Right kidney (tissue), 9 donors: ENCODE data around the gene GSKIP.
"Not testable (repeated sequence)": the region's sequence is repeated elsewhere in the genome, so short reads cannot be mapped to it uniquely, and the experiment has no call there.

Experiments used
- DNase-seq: peaks from one replicate; pipeline ENCODE4 v3.0.0-alpha.2; 2016
- long read RNA-seq, 8 donors: transcript quantifications; one replicate each; lab custom pipeline, GENCODE V29; 2026

The GSKIP gene
- long read RNA-seq, donor 1, transcript GSKIP-205 (4 exons, 2,218 nt): major isoform, 22 of 32 reads
- long read RNA-seq, donor 1, partial matches to known transcripts: 9 of 32 reads
- long read RNA-seq, donor 1, other reads (novel, unspliced or antisense): 0 of 32 reads
- long read RNA-seq, donor 2, transcript GSKIP-205 (4 exons, 2,218 nt): major isoform, 5 of 5 reads
- long read RNA-seq, donor 2, partial matches to known transcripts: 0 of 5 reads
- long read RNA-seq, donor 2, other reads (novel, unspliced or antisense): 0 of 5 reads
- long read RNA-seq, donor 3, partial matches to known transcripts: 0 of 2 reads
- long read RNA-seq, donor 3, other reads (novel, unspliced or antisense): 0 of 2 reads
- long read RNA-seq, donor 4, transcript GSKIP-203 (4 exons, 760 nt): major isoform, 6 of 9 reads
- long read RNA-seq, donor 4, partial matches to known transcripts: 0 of 9 reads
- long read RNA-seq, donor 4, other reads (novel, unspliced or antisense): 0 of 9 reads
- long read RNA-seq, donor 5, transcript GSKIP-205 (4 exons, 2,218 nt): major isoform, 16 of 16 reads
- long read RNA-seq, donor 5, partial matches to known transcripts: 0 of 16 reads
- long read RNA-seq, donor 5, other reads (novel, unspliced or antisense): 0 of 16 reads
- long read RNA-seq, donor 6, transcript GSKIP-205 (4 exons, 2,218 nt): major isoform, 8 of 8 reads
- long read RNA-seq, donor 6, partial matches to known transcripts: 0 of 8 reads
- long read RNA-seq, donor 6, other reads (novel, unspliced or antisense): 0 of 8 reads
- long read RNA-seq, donor 7: 0 reads
- long read RNA-seq, donor 8, transcript GSKIP-203 (4 exons, 760 nt): major isoform, 7 of 11 reads
- long read RNA-seq, donor 8, partial matches to known transcripts: 0 of 11 reads
- long read RNA-seq, donor 8, other reads (novel, unspliced or antisense): 0 of 11 reads

- peak; percentile 93 for DNase-seq
Measured at GRCh38 chr14:96362965-96363750, at the start of gene GSKIP, which contains the start of gene ATG2B. TSS of gene GSKIP (plus strand) at chr14:96363526. CDS start at chr14:96382248, 18,722 bp downstream. TSS of gene ATG2B (minus strand) at chr14:96363341. CDS start at chr14:96362976, 365 bp downstream.

- no peak for DNase-seq
Measured at GRCh38 chr14:96316087-96316486, 47.2 kb upstream of the GSKIP start.

- no peak for DNase-seq
Measured at GRCh38 chr14:96318836-96319235, 44.5 kb upstream of the GSKIP start.

- no peak for DNase-seq
Measured at GRCh38 chr14:96320605-96321004, 42.7 kb upstream of the GSKIP start.

- DNase-seq: no peak
Measured at GRCh38 chr14:96324219-96324618, 39.1 kb upstream of the GSKIP start.

GRCh38 chr14:96338551-96338950 is 24.8 kb upstream of the GSKIP start:
- DNase-seq: no peak

- DNase-seq: no peak
Measured at GRCh38 chr14:96341323-96341722, 22.0 kb upstream of the GSKIP start.

- no peak for DNase-seq
Measured at GRCh38 chr14:96345669-96346068, 17.7 kb upstream of the GSKIP start.

- DNase-seq: not testable (repeated sequence)
Measured at GRCh38 chr14:96347957-96348356, 15.4 kb upstream of the GSKIP start.

- no peak for DNase-seq
Measured at GRCh38 chr14:96349286-96350075, 13.8 kb upstream of the GSKIP start.

GRCh38 chr14:96351986-96352385 is 11.3 kb upstream of the GSKIP start:
- no peak for DNase-seq

GRCh38 chr14:96352708-96353107 is 10.6 kb upstream of the GSKIP start:
- DNase-seq: no peak

- DNase-seq: no peak
Measured at GRCh38 chr14:96354246-96354645, 9.1 kb upstream of the GSKIP start.

GRCh38 chr14:96357216-96357615 is 6.1 kb upstream of the GSKIP start:
- no peak for DNase-seq

GRCh38 chr14:96359959-96360358 is 3.4 kb upstream of the GSKIP start:
- no peak for DNase-seq

- no peak for DNase-seq
Measured at GRCh38 chr14:96362071-96362964, 1.0 kb upstream of the GSKIP start.

GRCh38 chr14:96363751-96364336 is 518 bp downstream of the GSKIP start:
- peak; percentile 90 for DNase-seq

- DNase-seq: no peak
Measured at GRCh38 chr14:96364962-96365361, 1.6 kb downstream of the GSKIP start.

- DNase-seq: no peak
Measured at GRCh38 chr14:96368534-96368933, 5.2 kb downstream of the GSKIP start.

GRCh38 chr14:96370528-96370927 is 7.2 kb downstream of the GSKIP start:
- no peak for DNase-seq
